Measurements from ENCODE around the gene SPAG8. TPM values are rescaled to one million over a fixed set of nuclear protein-coding genes. Genes with fewer than 3 reads are reported as not detected.

SPAG8 gene
- total RNA-seq, 1 donor from 2014 or later: 2.9 TPM

- FAIRE-seq (no peak), DNase-seq (ENCODE audit: low spot score in 2 of 2) (no peak)
Measured at GRCh38 chr9:35813434-35814105, 1.5 kb upstream of the SPAG8 start.

GRCh38 chr9:35811381-35812024, 559 bp downstream of the SPAG8 start:
- FAIRE-seq (no peak), DNase-seq (ENCODE audit: low spot score in 2 of 2) (no peak)

GRCh38 chr9:35810122-35810521, 1.9 kb downstream of the SPAG8 start:
- FAIRE-seq: no peak
- DNase-seq (ENCODE audit: low spot score in 2 of 2): no peak

- FAIRE-seq (no peak), DNase-seq (ENCODE audit: low spot score in 2 of 2) (no peak)
Measured at GRCh38 chr9:35808433-35808832, 3.6 kb downstream of the SPAG8 start.

- DNase-seq (ENCODE audit: low spot score in 2 of 2): no peak
- no peak for FAIRE-seq
Measured at GRCh38 chr9:35806101-35806500, 6.0 kb downstream of the SPAG8 start.

GRCh38 chr9:35801328-35802128, 10.5 kb downstream of the SPAG8 start:
- DNase-seq (ENCODE audit: low spot score in 2 of 2): no peak
- FAIRE-seq: no peak

GRCh38 chr9:35800530-35800929, 11.5 kb downstream of the SPAG8 start:
- no peak for FAIRE-seq
- DNase-seq (ENCODE audit: low spot score in 2 of 2): no peak

- DNase-seq (ENCODE audit: low spot score in 2 of 2) (no peak), FAIRE-seq (no peak)
Measured at GRCh38 chr9:35798658-35799374, 13.2 kb downstream of the SPAG8 start.

GRCh38 chr9:35797311-35798109, 14.6 kb downstream of the SPAG8 start:
- DNase-seq (ENCODE audit: low spot score in 2 of 2): no peak
- no peak for FAIRE-seq

GRCh38 chr9:35795695-35796094, 16.4 kb downstream of the SPAG8 start:
- FAIRE-seq: no peak
- DNase-seq (ENCODE audit: low spot score in 2 of 2): no peak

- no peak for DNase-seq (ENCODE audit: low spot score in 2 of 2)
- no peak for FAIRE-seq
Measured at GRCh38 chr9:35793461-35793860, 18.6 kb downstream of the SPAG8 start.

GRCh38 chr9:35792826-35793225, 19.2 kb downstream of the SPAG8 start:
- no peak for FAIRE-seq
- DNase-seq (ENCODE audit: low spot score in 2 of 2): no peak

- no peak for FAIRE-seq
Measured at GRCh38 chr9:35792024-35792813, 19.8 kb downstream of the SPAG8 start.

GRCh38 chr9:35791297-35791921, 20.7 kb downstream of the SPAG8 start, which contains the start of gene NPR2:
Gene NPR2, plus strand, starts transcription at chr9:35791591. Its CDS starts 818 bp downstream, at chr9:35792409.
- DNase-seq (ENCODE audit: low spot score in 2 of 2): peak; percentile 60 to 65
- FAIRE-seq: no peak

More at GRCh38 chr9:35792024-35792813, 19.8 kb downstream of the SPAG8 start:
- no peak for DNase-seq (ENCODE audit: low spot score in 2 of 2)

GRCh38 chr9:35790385-35791296, 21.4 kb downstream of the SPAG8 start:
- DNase-seq (ENCODE audit: low spot score in 2 of 2) (peak; percentile 79 to 85), FAIRE-seq (no peak)

- DNase-seq (ENCODE audit: low spot score in 2 of 2): no peak
- FAIRE-seq: no peak
Measured at GRCh38 chr9:35790025-35790384, 22.1 kb downstream of the SPAG8 start.

GRCh38 chr9:35789541-35789940, 22.5 kb downstream of the SPAG8 start:
- DNase-seq (ENCODE audit: low spot score in 2 of 2) (no peak), FAIRE-seq (no peak)

- DNase-seq (ENCODE audit: low spot score in 2 of 2): no peak
- no peak for FAIRE-seq
Measured at GRCh38 chr9:35783418-35783817, 28.6 kb downstream of the SPAG8 start.
